ENCODE results near the gene TEN1. TPM values are rescaled to one million over a fixed set of nuclear protein-coding genes. Genes with fewer than 3 reads are reported as not detected.

TEN1 gene
- total RNA-seq, 4 donors from 2014 or later, result 4.6 to 11.3 (median 10.7) TPM

DNA sequence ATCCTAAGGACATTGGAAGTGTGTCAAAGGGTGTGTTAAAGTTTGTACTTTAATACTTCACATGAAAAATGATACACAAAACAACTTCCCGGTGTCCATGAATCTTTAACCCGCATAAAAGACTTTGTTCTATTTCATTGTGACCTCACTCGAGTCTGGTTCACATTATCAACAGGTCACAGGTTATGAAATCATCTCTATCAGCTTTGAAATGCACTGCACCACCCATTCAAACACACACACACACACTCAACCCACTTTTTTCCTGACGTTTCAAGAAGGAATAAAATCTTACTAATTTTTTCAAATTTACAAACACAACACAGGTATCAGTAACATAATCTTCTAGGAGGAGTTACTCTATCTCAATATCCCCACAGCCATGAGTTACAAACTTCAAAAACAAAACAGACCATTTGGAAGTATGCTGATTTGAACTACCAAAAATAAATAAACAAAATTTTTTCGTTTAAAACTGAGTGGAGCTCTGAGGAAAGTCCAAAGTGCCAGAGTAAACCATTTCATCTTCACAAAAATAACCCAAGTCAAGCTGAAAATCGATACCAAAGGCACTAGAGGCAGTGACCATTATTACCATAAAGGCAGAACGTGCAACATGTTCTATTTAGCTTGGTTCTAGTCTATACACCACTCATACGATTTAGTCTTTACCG is 2.7 kb upstream of the TEN1 start:
- intact Hi-C loops (cut with DNase I), result loop anchor here (5.0 kb wide), 1 partner anchor 69 kb away; no protein-coding TSS in a partner anchor
- Histone ChIP-seq H3K9me3 (no peaks in the 10 kb centered on the region), H3K36me3 (peaks cover 0 to 32% (median 11%) of the 10 kb centered on the region in 4 donors), H3K4me1 (peaks cover 39 to 46% (median 43%) of the 10 kb centered on the region in 4 donors), H3K27ac (replicated peaks in 1 of 4) (peak overlapping the region in 1 of 4 donors; percentile 5), H3K27me3 (no peaks in the 10 kb centered on the region), H3K4me3 (no peak overlapping the region)
- 53% methylated on average over 9 of the region's 9 CpGs for WGBS
- TF ChIP-seq POLR2AphosphoS5 (IDR thresholded peaks at IDR 0.05) (no peak), POLR2A (IDR thresholded peaks at IDR 0.05; ENCODE audit: low read depth) (no peak), EP300 (IDR thresholded peaks at IDR 0.05) (no peak)
- TF ChIP-seq, protein P1, sequence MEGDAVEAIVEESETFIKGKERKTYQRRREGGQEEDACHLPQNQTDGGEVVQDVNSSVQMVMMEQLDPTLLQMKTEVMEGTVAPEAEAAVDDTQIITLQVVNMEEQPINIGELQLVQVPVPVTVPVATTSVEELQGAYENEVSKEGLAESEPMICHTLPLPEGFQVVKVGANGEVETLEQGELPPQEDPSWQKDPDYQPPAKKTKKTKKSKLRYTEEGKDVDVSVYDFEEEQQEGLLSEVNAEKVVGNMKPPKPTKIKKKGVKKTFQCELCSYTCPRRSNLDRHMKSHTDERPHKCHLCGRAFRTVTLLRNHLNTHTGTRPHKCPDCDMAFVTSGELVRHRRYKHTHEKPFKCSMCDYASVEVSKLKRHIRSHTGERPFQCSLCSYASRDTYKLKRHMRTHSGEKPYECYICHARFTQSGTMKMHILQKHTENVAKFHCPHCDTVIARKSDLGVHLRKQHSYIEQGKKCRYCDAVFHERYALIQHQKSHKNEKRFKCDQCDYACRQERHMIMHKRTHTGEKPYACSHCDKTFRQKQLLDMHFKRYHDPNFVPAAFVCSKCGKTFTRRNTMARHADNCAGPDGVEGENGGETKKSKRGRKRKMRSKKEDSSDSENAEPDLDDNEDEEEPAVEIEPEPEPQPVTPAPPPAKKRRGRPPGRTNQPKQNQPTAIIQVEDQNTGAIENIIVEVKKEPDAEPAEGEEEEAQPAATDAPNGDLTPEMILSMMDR (IDR thresholded peaks at IDR 0.05), result no peak
- DNase-seq (ENCODE audit: extremely low spot score), result no peak

DNA sequence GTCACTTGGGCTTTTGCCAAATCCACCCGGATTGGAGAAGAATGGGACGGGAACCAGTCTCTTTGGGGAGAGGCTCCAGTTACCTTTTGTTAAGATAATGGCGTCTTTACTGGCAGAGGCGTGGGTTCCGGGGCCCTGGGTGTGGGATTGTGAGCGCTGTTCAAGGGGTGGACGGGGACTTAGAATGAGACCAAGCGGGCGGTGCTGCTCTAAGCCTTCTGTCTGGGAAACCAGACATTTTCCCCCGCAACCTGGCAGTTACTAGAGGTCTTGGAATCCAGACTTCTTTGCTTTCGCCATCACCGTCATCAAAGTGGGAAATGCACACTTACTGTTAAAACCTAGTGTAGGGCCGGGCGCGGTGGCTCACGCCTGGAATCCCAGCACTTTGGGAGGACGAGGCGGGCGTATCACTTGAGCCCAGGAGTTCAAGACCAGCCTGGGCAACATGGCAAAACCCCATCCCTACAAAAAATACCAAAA is 706 bp downstream of the TEN1 start:
- Histone ChIP-seq H3K4me3 (peak overlapping the region; percentile 72 to 98 (median 88)), H3K4me1 (peaks cover 36 to 55% (median 46%) of the 10 kb centered on the region in 4 donors)

DNA sequence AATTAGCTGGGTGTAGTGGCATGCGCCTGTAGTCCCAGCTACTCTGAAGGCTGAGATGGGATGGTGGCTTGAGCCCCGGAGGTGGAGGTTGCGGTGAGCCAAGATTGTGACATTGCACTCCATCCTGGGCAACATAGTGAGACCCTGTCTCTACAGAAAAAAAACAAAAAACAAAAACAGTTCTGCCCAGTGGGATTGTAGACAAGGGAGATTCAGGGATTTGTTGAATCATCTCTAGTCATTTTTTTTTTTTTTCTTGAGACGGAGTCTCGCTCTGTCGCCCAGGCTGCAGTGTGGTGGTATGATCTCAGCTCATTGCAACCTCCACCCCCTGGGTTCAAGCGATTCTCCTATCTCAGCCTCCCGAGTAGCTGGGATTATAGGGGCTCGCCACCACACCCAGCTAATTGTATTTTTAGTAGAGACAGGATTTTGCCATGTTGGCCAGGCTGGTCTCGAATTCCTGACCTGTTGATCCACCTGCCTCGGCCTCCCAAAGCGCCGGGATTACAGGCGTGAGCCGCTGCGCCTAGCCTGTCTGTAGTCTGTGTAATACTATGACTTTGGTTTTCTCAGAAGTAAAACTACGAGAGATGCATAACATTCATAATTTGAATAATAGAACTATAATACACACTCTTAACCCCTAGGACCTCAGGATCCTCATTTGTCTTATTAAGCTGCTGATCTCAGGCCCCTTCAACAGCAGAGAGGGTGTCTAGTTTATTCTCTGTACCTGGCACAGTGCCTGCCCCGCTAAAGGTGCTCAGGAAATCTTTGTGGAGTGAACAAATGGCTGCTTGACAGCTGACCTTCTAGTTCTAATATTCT is 1.4 kb downstream of the TEN1 start:
- intact Hi-C loops (cut with DNase I), result loop anchor here (5.0 kb wide), 1 partner anchor 38 kb away; the partner anchor contains the start of gene FBF1
- no peaks in the 10 kb centered on the region for H3K27me3 ChIP-seq
- H3K36me3 ChIP-seq, result no peaks in the 10 kb centered on the region
- peaks cover 36 to 53% (median 42%) of the 10 kb centered on the region in 4 donors for H3K4me1 ChIP-seq
- TF ChIP-seq POLR2A (IDR thresholded peaks at IDR 0.05; ENCODE audit: low read depth) (no peak), POLR2AphosphoS5 (IDR thresholded peaks at IDR 0.05) (no peak), EP300 (IDR thresholded peaks at IDR 0.05) (no peak)
- TF ChIP-seq, protein P1 (IDR thresholded peaks at IDR 0.05), result no peak
- peak overlapping the region; percentile 92 to 99 (median 97) for H3K27ac ChIP-seq (replicated peaks in 1 of 4)
- H3K4me3 ChIP-seq, result peak overlapping the region; percentile 72 to 98 (median 88)
- no peaks in the 10 kb centered on the region for H3K9me3 ChIP-seq
- no peak for DNase-seq (ENCODE audit: extremely low spot score)
- 87% methylated on average over 18 of the region's 18 CpGs for WGBS

More for the DNA sequence above, 706 bp downstream of the TEN1 start:
- DNase-seq (ENCODE audit: extremely low spot score), result no peak
- Histone ChIP-seq H3K27ac (replicated peaks in 1 of 4) (peak overlapping the region; percentile 92 to 99 (median 97)), H3K27me3 (no peaks in the 10 kb centered on the region), H3K36me3 (peaks cover 0 to 2% (median 0%) of the 10 kb centered on the region in 4 donors), H3K9me3 (no peaks in the 10 kb centered on the region)
- WGBS, result 2% methylated on average over 16 of the region's 19 CpGs
- intact Hi-C loops (cut with DNase I), result loop anchor here (5.0 kb wide), 2 partner anchors 37 to 72 kb away; partner anchors contain the start of gene FBF1
- TF ChIP-seq POLR2A (IDR thresholded peaks at IDR 0.05; ENCODE audit: low read depth), result no peak
- peak; percentile 50 for TF ChIP-seq EP300 (IDR thresholded peaks at IDR 0.05)
- no peak for TF ChIP-seq POLR2AphosphoS5 (IDR thresholded peaks at IDR 0.05)
- TF ChIP-seq, protein P1 (IDR thresholded peaks at IDR 0.05), result no peak

DNA sequence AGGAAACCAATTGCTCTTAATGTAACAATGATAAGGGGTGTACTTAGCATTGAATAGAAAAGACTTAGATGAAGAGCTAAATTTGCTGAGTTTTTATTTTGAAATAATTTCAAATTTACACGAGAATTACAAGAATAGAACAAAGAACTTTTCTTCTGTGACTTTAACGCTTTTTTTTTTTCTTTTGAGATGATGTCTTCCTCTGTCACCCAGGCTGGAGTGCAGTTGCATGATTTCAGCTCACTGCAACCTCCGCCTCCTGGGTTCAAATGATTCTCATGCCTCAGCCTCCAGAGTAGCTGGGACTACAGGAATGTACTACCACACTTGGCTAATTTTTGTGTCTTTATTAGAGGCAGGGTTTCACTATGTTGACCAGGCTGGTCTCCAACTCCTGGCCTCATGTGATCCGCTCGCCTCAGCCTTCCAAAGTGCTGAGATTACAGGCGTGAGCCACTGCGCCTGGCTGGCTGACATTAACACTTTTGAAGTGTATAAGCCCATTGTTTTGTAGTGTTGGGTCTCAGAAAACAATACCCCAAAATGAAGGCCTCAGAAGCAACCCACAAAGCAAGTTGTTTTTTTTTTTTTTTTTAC is 2.1 kb downstream of the TEN1 start:
- whole genome bisulfite sequencing, result 88% methylated on average over 7 of the region's 7 CpGs
- no peak for DNase-seq (ENCODE audit: extremely low spot score)
- no peak overlapping the region for H3K27ac ChIP-seq (replicated peaks in 1 of 4)
- H3K9me3 ChIP-seq, result no peaks in the 10 kb centered on the region
- intact Hi-C loops (cut with DNase I), result loop anchor here (5.0 kb wide), 1 partner anchor 39 kb away; the partner anchor contains the start of gene FBF1
- TF ChIP-seq, protein P1 (IDR thresholded peaks at IDR 0.05), result no peak
- TF ChIP-seq POLR2A (IDR thresholded peaks at IDR 0.05; ENCODE audit: low read depth) (no peak), POLR2AphosphoS5 (IDR thresholded peaks at IDR 0.05) (no peak), EP300 (IDR thresholded peaks at IDR 0.05) (no peak)
- H3K27me3 ChIP-seq, result no peaks in the 10 kb centered on the region
- no peak overlapping the region for H3K4me3 ChIP-seq
- no peaks in the 10 kb centered on the region for H3K36me3 ChIP-seq
- peaks cover 29 to 46% (median 35%) of the 10 kb centered on the region in 4 donors for H3K4me1 ChIP-seq

Measured in esophagus muscularis mucosa (tissue), 4 donors.